ENCODE measurements around the gene WNT4. TPM values are rescaled to one million over a fixed set of nuclear protein-coding genes. Genes with fewer than 3 reads are reported as not detected.

WNT4 gene
- total and polyA plus RNA-seq, 2 of the 8 experiments (the other 6 are each of a cell fraction or from before 2014, with no cell fraction given): 1.3 to 6.6 TPM

GRCh38 chr1:22090867-22091266 is 52.0 kb downstream of the WNT4 start (continued):
- TF ChIP-seq CTCF (IDR thresholded peaks at IDR 0.05; ENCODE audit: control extremely low read depth in 1 of 3, insufficient read depth in 1 of 3, low read depth in 1 of 3, low read length in 3 of 3) (no peak), SP2 (IDR thresholded peaks at IDR 0.05; ENCODE audit: low read length) (no peak), USF2 (IDR thresholded peaks at IDR 0.05; ENCODE audit: low read length) (no peak), SIRT6 (IDR thresholded peaks at IDR 0.05; ENCODE audit: low read length) (no peak)
